ENCODE results near the gene OR2H1.

DNA sequence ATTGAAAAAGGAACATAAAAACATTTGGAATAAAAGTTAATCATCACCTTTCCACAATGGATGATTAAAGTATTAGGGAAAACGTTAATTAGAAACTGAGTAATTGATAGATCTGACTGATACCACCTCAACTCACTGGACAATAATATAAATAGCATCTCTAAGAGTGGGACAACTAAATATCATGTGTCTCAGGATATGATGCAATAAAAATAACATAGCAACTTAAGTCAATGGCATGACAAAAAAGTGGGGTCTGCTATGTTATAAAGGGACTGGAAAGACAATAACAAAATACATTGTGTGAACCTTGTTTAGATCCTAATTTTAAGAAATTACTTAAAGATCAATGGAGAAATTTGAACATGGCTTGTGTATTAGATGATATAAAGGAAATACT is 31.9 kb upstream of the OR2H1 start:
- TF ChIP-seq, protein P1, sequence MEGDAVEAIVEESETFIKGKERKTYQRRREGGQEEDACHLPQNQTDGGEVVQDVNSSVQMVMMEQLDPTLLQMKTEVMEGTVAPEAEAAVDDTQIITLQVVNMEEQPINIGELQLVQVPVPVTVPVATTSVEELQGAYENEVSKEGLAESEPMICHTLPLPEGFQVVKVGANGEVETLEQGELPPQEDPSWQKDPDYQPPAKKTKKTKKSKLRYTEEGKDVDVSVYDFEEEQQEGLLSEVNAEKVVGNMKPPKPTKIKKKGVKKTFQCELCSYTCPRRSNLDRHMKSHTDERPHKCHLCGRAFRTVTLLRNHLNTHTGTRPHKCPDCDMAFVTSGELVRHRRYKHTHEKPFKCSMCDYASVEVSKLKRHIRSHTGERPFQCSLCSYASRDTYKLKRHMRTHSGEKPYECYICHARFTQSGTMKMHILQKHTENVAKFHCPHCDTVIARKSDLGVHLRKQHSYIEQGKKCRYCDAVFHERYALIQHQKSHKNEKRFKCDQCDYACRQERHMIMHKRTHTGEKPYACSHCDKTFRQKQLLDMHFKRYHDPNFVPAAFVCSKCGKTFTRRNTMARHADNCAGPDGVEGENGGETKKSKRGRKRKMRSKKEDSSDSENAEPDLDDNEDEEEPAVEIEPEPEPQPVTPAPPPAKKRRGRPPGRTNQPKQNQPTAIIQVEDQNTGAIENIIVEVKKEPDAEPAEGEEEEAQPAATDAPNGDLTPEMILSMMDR (IDR thresholded peaks at IDR 0.05; ENCODE audit: insufficient read depth, low read depth, low read length) = no peak
- no peak for TF ChIP-seq EZH2 (IDR thresholded peaks at IDR 0.05; ENCODE audit: insufficient read depth, low read length)

Data from astrocyte (in vitro differentiated cells and primary cell).